ENCODE measurements around the gene PFDN2.

- TF ChIP-seq ZNF18 (tag by site-specific recombination; IDR thresholded peaks at IDR 0.05) (no peak), ZNF488 (tag by site-specific recombination; IDR thresholded peaks at IDR 0.05) (no peak), CTCF (tag by site-specific recombination; IDR thresholded peaks at IDR 0.05) (peak; percentile 71; the same call in 1 of the 2 replicates), ZNF626 (tag by site-specific recombination; IDR thresholded peaks at IDR 0.05) (no peak; the same call in 1 of the 2 replicates), INSM2 (tag by site-specific recombination; IDR thresholded peaks at IDR 0.05) (peak; percentile 35; the same call in 1 of the 2 replicates), ZBTB8A (tag by site-specific recombination; IDR thresholded peaks at IDR 0.05) (peak; percentile 35; the same call in 1 of the 2 replicates), ZNF274 (IDR thresholded peaks at IDR 0.05; ENCODE audit: low read length) (no peak), ZNF274 (tag by site-specific recombination; IDR thresholded peaks at IDR 0.05; ENCODE audit: borderline replicate concordance) (no peak), ZNF530 (tag by site-specific recombination; IDR thresholded peaks at IDR 0.05; ENCODE audit: low read depth) (no peak), ZNF777 (tag by site-specific recombination; IDR thresholded peaks at IDR 0.05; ENCODE audit: borderline replicate concordance) (no peak)
Observed at GRCh38 chr1:161132410-161133219, 14.8 kb upstream of the PFDN2 start, which contains the start of gene DEDD.

All from HEK293 (cell line).